KMS-11 (cell line): ENCODE measurements around the gene PRDX2.

Source experiments
- H2AFZ ChIP-seq: fragments of 200-600 bp; sonication (generic); 2 replicates; pipeline ENCODE4 v1.6.1; 2016; ENCODE audit warnings: antibody characterized with exemption, mixed run types, low read depth
- H3K27ac ChIP-seq: fragments of 200-600 bp; sonication (generic); 2 replicates; pipeline ENCODE4 v1.6.1; 2016; ENCODE audit warnings: mild to moderate bottlenecking, mixed run types
- H3K27me3 ChIP-seq: fragments of 200-600 bp; sonication (generic); 2 replicates; pipeline ENCODE4 v1.6.1; 2017; ENCODE audit warnings: mild to moderate bottlenecking, low read depth, mixed run types, moderate library complexity; ENCODE audit not compliant: insufficient read depth
- H3K36me3 ChIP-seq: fragments of 200-600 bp; sonication (generic); 2 replicates; pipeline ENCODE4 v1.6.1; 2017; ENCODE audit warnings: mild to moderate bottlenecking, mixed run types; ENCODE audit not compliant: insufficient read depth
- H3K4me1 ChIP-seq: fragments of 200-600 bp; sonication (generic); 2 replicates; pipeline ENCODE4 v1.6.1; 2016; ENCODE audit warnings: mild to moderate bottlenecking, low read depth, mixed run types; ENCODE audit not compliant: poor library complexity, severe bottlenecking
- H3K4me2 ChIP-seq: fragments of 200-600 bp; sonication (generic); 2 replicates; pipeline ENCODE4 v1.7.0; 2016; ENCODE audit warnings: mild to moderate bottlenecking, mixed run types
- H3K4me3 ChIP-seq: fragments of 200-600 bp; sonication (generic); IDR thresholded peaks from 2 replicates; pipeline ENCODE4 v1.6.1; 2017; ENCODE audit warnings: low read depth, low read length, mixed read lengths; ENCODE audit not compliant: insufficient read depth
- H3K79me2 ChIP-seq: fragments of 200-600 bp; sonication (generic); 2 replicates; pipeline ENCODE4 v1.6.1; 2016; ENCODE audit warnings: low read depth, mixed run types; ENCODE audit not compliant: insufficient read depth
- H3K9ac ChIP-seq: fragments of 200-600 bp; sonication (generic); 2 replicates; pipeline ENCODE4 v1.6.1; 2016; ENCODE audit warnings: mild to moderate bottlenecking, mixed run types
- H4K20me1 ChIP-seq: fragments of 200-600 bp; sonication (generic); 2 replicates; pipeline ENCODE4 v1.6.1; 2016; ENCODE audit warnings: mild to moderate bottlenecking, mixed run types; ENCODE audit not compliant: insufficient read depth
- TF ChIP-seq, protein P1 (sequence below): fragments of 200-600 bp; sonication (generic); conservative IDR thresholded peaks from 2 replicates; pipeline ENCODE4 v1.6.1; 2017; ENCODE audit warnings: low read depth, mild to moderate bottlenecking, antibody characterized with exemption, low read length, moderate library complexity, mixed read lengths

PRDX2 gene

GRCh38 chr19:12788042-12788681 is 13.4 kb downstream of the PRDX2 start:
- Histone ChIP-seq H3K79me2 (peaks cover 18% of the 10 kb centered on the region), H3K4me1 (peaks cover 47% of the 10 kb centered on the region), H4K20me1 (no peaks in the 10 kb centered on the region), H2AFZ (peak overlapping the region; percentile 14; the same call in 1 of the 2 replicates), H3K27me3 (no peaks in the 10 kb centered on the region), H3K36me3 (no peaks in the 10 kb centered on the region), H3K9ac (peak overlapping the region; percentile 68; the same call in 1 of the 2 replicates), H3K27ac (peak overlapping the region; percentile 93), H3K4me3 (no peak overlapping the region), H3K4me2 (peak overlapping the region; percentile 91)
- TF ChIP-seq, protein P1, sequence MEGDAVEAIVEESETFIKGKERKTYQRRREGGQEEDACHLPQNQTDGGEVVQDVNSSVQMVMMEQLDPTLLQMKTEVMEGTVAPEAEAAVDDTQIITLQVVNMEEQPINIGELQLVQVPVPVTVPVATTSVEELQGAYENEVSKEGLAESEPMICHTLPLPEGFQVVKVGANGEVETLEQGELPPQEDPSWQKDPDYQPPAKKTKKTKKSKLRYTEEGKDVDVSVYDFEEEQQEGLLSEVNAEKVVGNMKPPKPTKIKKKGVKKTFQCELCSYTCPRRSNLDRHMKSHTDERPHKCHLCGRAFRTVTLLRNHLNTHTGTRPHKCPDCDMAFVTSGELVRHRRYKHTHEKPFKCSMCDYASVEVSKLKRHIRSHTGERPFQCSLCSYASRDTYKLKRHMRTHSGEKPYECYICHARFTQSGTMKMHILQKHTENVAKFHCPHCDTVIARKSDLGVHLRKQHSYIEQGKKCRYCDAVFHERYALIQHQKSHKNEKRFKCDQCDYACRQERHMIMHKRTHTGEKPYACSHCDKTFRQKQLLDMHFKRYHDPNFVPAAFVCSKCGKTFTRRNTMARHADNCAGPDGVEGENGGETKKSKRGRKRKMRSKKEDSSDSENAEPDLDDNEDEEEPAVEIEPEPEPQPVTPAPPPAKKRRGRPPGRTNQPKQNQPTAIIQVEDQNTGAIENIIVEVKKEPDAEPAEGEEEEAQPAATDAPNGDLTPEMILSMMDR = no peak

DNA sequence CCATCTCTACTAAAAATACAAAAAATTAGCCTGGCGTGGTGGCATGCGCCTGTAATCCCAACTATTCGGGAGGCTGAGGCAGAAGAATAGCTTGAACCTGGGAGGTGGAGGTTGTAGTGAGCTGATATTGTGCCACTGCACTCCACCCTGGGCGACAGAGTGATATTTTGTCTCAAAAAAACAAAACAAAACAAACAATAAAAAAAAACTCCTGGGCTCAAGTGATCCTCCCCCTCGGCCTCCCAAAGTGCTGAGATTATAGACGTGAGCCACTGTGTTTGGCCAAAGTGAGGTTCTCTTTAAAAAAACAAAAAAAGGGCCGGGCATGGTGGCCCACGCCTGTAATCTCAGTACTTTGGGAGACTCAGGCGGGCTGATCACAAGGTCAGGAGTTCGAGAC is 14.1 kb downstream of the PRDX2 start:
- TF ChIP-seq, protein P1 = no peak
- Histone ChIP-seq H3K4me1 (peaks cover 52% of the 10 kb centered on the region), H3K79me2 (peaks cover 11% of the 10 kb centered on the region), H3K4me2 (peak overlapping the region; percentile 91; the same call in 1 of the 2 replicates), H3K27me3 (no peaks in the 10 kb centered on the region), H2AFZ (no peak overlapping the region), H3K36me3 (no peaks in the 10 kb centered on the region), H4K20me1 (no peaks in the 10 kb centered on the region), H3K9ac (no peak overlapping the region), H3K4me3 (no peak overlapping the region), H3K27ac (peak overlapping the region; percentile 93; the same call in 1 of the 2 replicates)

DNA sequence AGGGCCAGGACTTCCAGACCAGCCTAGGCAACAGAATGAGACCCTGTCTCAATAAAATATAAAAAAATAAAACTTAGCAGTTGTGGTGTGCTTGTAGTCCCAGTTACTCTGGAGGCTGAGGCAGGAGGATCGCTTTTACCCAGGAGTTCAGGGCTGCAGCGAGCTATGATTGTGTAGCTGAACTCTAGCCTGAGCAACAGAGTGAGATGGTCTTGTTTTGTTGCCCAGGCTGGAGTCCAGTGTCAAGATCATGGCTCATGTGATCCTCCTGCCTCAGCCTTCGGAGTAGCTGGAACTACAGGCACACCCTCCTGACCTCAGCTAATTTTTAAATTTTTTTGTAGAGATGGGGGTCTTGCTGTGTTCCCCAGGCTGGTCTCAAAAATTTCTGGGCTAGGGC is 14.6 kb downstream of the PRDX2 start:
- Histone ChIP-seq H3K27me3 (no peaks in the 10 kb centered on the region), H2AFZ (no peak overlapping the region), H3K4me2 (no peak overlapping the region), H3K36me3 (no peaks in the 10 kb centered on the region), H3K27ac (no peak overlapping the region), H3K79me2 (peaks cover 6% of the 10 kb centered on the region; the same call in 1 of the 2 replicates), H3K9ac (no peak overlapping the region), H4K20me1 (no peaks in the 10 kb centered on the region), H3K4me3 (no peak overlapping the region), H3K4me1 (peaks cover 55% of the 10 kb centered on the region)
- TF ChIP-seq, protein P1 = no peak

DNA sequence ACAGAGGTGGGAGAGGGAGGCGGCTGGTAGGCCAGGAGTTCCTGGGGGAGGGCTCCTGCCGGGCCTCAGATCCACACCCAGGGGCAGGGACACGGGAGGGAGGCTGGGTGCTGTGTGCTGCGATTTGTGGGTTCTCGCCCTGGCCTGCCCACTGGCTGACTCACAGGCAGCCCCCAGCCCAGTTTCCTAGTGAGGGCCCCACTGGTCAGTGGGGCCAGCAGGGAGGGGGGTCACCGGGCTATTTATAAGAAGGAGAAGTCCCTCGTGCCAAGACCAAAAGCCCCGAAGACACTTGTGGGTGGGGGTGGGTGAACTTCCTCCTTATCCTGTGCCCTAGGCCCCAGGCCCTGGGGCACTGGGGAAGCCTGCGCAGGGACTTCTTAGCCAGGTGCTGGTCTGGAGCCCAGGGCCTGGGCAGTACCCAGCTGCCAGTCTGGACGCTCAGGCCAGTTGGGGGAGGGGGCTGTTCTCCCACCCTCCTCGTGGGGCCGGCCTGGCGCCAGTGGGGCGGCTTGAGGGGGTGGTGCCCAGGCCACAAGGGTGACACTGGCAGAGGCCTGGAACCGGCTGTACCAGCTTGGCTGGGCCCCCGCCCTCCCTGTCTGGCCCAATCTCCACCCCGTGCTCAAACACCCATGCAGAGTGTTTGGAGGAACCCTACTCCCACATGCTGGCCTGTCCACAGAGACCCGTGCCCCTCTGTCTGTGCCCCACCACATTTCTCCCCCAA is 15.3 kb downstream of the PRDX2 start:
- no peaks in the 10 kb centered on the region for H3K27me3 ChIP-seq
- no peak overlapping the region for H3K4me2 ChIP-seq
- H4K20me1 ChIP-seq = no peaks in the 10 kb centered on the region
- no peak overlapping the region for H2AFZ ChIP-seq
- H3K9ac ChIP-seq = no peak overlapping the region
- TF ChIP-seq, protein P1 = no peak
- H3K36me3 ChIP-seq = no peaks in the 10 kb centered on the region
- no peak overlapping the region for H3K4me3 ChIP-seq
- peaks cover 60% of the 10 kb centered on the region for H3K4me1 ChIP-seq
- no peaks in the 10 kb centered on the region for H3K79me2 ChIP-seq
- no peak overlapping the region; the same call in 1 of the 2 replicates for H3K27ac ChIP-seq
